GM12874 (cell line): Measurements from ENCODE around the gene TMEM209.

Source experiments
- CTCF ChIP-seq: IDR thresholded peaks from 2 replicates; pipeline ENCODE4 v1.5.1; 2011; ENCODE audit warnings: low read depth, mild to moderate bottlenecking, control low read depth, low read length, moderate library complexity; ENCODE audit not compliant: insufficient read depth

Gene TMEM209

GRCh38 chr7:130114776-130115175, 90.4 kb downstream of the TMEM209 start:
- TF ChIP-seq CTCF: no peak
